ENCODE results near the gene NR3C2.

Gene NR3C2

DNA sequence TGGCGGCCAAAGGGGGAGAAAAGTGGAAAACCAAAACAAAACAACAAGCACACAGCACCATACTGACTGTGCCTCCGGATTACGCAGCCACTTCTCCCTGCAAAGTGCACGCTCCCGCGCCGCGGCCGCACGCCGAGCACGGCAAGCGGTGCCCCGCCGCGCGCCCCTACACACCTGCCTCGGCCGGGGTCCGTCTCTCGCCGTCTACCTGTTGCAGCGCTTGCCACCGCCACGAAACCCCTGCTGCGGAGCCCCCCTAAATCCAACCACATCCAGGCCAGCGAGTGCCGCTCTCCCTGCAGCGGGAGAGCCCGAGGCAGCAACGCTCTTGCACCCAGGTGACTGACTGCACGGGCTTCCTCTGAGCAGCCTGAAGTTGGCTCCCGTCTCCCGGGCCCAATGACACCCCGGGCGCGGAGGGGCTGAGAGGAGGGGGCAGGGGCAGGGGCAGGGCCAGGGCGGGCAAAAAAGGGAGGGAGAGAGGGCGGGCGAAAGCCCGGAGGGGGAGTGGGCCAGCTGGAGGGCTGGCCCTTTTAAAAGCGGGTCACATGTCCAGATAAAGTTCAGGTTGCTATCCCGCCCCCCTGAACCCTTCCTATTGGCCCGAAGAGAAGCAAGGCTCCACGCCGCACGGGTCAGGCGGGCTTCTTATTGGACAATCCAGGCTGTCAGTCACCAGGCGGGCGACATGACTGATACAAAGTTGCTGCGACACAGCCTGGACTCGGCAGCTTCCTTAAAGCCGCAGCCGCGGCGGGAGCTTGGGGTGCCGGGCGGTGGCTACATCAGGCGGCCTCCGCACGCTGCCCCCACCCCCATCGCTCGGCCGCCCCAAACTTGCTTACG, at the start of gene NR3C2:
NR3C2 (minus strand) TSS at position 429 of the 846 bp plus-strand sequence.
- DNase-seq (ENCODE audit: low read depth in 2 of 2), result peak; percentile 98
- TF ChIP-seq, protein P1, sequence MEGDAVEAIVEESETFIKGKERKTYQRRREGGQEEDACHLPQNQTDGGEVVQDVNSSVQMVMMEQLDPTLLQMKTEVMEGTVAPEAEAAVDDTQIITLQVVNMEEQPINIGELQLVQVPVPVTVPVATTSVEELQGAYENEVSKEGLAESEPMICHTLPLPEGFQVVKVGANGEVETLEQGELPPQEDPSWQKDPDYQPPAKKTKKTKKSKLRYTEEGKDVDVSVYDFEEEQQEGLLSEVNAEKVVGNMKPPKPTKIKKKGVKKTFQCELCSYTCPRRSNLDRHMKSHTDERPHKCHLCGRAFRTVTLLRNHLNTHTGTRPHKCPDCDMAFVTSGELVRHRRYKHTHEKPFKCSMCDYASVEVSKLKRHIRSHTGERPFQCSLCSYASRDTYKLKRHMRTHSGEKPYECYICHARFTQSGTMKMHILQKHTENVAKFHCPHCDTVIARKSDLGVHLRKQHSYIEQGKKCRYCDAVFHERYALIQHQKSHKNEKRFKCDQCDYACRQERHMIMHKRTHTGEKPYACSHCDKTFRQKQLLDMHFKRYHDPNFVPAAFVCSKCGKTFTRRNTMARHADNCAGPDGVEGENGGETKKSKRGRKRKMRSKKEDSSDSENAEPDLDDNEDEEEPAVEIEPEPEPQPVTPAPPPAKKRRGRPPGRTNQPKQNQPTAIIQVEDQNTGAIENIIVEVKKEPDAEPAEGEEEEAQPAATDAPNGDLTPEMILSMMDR (IDR thresholded peaks at IDR 0.05; ENCODE audit: low read depth, low read length), result no peak
- H3K4me3 ChIP-seq (replicated peaks in 1 of 2; ENCODE audit: low read depth in 2 of 2, low read length in 2 of 2), result peak within 1 kb of the TSS; percentile 81 to 83

DNA sequence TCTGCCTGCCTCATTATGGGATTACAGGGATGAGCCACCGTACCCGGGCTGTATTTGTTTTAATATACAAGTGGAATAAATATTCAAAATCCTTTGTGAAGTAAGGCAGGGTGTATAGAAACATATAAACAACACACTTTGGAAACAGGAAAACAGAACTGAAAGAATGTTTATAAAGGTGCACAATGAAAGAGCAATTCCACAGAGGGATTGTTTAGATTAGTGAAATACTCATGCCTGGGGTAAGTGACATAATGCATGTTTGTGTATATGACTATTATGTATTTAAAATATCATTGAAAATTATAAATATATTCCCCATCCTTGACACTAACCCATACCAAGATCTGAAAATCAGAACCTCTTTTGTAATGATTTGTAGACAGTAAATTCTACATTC, 45.0 kb upstream of the NR3C2 start:
- no peak for DNase-seq (ENCODE audit: low read depth in 2 of 2)
- TF ChIP-seq, protein P1 (IDR thresholded peaks at IDR 0.05; ENCODE audit: low read depth, low read length), result no peak
- H3K4me3 ChIP-seq (replicated peaks in 1 of 2; ENCODE audit: low read depth in 2 of 2, low read length in 2 of 2), result no peak overlapping the region

DNA sequence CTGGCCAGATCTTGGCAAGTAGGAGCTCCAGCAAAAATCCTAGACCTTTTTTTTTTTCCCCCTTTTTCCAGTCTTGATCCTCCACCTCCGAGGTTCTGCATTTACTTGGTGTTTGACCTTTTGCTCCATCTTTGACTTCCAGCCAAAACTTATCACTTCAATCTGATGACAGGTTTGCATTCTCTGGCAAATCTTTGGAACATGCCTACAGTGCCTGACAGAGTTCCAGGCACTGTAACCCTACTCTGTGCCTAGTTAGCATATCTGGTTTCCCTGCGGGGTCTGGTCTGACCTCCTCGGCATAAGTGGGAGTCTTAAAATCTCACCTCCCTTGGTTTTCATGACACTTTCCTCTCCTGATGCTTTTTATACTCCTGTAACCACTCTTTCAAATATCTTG, 39.4 kb upstream of the NR3C2 start:
- DNase-seq (ENCODE audit: low read depth in 2 of 2), result no peak
- TF ChIP-seq, protein P1 (IDR thresholded peaks at IDR 0.05; ENCODE audit: low read depth, low read length), result no peak
- no peak overlapping the region for H3K4me3 ChIP-seq (replicated peaks in 1 of 2; ENCODE audit: low read depth in 2 of 2, low read length in 2 of 2)

DNA sequence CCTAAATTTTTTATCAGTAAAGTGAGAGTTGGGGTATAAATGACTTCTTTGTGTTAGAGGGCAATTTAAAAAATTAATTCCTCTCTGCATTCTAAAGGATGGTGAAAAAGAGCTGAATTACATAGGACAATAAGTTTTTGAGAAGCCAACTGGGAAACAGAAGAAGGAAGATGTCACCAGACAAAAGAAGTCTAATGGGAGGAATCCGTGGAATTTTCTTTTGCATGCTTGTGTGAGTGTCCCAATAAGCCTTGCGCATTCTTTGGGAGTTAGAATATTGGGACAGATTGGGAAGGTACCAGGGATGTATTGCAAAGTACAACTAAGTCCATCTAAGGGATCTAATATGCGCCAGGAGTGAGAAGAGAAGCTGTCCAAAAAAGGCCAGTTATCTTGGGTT, 35.1 kb upstream of the NR3C2 start:
- no peak overlapping the region for H3K4me3 ChIP-seq (replicated peaks in 1 of 2; ENCODE audit: low read depth in 2 of 2, low read length in 2 of 2)
- TF ChIP-seq, protein P1 (IDR thresholded peaks at IDR 0.05; ENCODE audit: low read depth, low read length), result no peak
- no peak for DNase-seq (ENCODE audit: low read depth in 2 of 2)

DNA sequence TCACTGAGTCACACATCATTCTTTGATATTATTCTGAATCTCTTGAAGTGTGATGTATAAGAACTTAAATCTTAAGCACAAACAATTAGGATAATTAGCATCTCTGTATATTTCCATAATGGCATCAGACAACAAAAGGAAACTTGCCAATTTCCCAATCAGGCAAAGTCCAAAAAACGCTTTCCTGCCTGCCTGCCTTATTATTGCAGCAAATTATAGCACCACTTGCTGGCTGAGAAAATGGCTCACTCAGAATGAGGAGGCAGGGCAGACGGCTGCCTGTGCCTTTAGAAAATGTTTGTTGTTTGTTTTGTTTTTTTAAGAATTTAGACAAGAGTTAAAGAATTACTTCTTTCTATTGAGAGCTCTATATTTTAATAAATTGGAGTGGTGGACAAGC, 27.7 kb upstream of the NR3C2 start:
- no peak for DNase-seq (ENCODE audit: low read depth in 2 of 2)
- TF ChIP-seq, protein P1 (IDR thresholded peaks at IDR 0.05; ENCODE audit: low read depth, low read length), result no peak
- no peak overlapping the region for H3K4me3 ChIP-seq (replicated peaks in 1 of 2; ENCODE audit: low read depth in 2 of 2, low read length in 2 of 2)

DNA sequence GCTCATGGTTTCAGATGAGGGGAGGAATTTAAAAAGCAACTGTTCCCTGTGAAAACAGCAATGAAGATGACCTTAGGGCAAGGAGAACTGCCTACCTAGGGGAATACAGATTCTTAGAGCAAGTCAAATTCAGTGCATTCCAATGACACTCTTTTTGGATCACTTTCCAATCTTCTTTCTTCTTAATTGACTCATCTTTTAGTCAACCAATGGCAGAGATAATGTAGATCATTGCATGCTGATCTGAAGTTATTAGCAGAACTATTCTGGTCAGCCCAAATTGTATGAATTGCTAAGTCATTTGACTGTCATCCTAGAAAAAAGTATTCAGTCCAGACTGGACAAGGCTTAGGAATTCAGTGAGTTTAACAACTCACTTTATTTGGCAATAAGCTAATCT, 12.6 kb upstream of the NR3C2 start:
- TF ChIP-seq, protein P1 (IDR thresholded peaks at IDR 0.05; ENCODE audit: low read depth, low read length), result no peak
- DNase-seq (ENCODE audit: low read depth in 2 of 2), result peak in 1 of 2 donors; percentile 71
- no peak overlapping the region for H3K4me3 ChIP-seq (replicated peaks in 1 of 2; ENCODE audit: low read depth in 2 of 2, low read length in 2 of 2)
